Vagina (tissue), 2 donors: ENCODE data around the gene CASP5.

Experiments
- POLR2AphosphoS5 ChIP-seq, 2 donors: sonication (generic); formaldehyde crosslinking; IDR thresholded peaks; one replicate each; pipeline ENCODE4 v1.9.0; 2017; ENCODE audit warnings: antibody characterized with exemption in 2 of 2, mild to moderate bottlenecking in 2 of 2, low read depth in 1 of 2; ENCODE audit not compliant: insufficient read depth in 1 of 2
- TF ChIP-seq, protein P1 (sequence below), 3 experiments: fragments of 450-650 bp in 2 of 3; fragments of 200-600 bp in 1 of 3; sonication (generic) in 1 of 3; IDR thresholded peaks; one replicate each; pipeline ENCODE4 v1.5.1; 2017 to 2019; ENCODE audit warnings: antibody characterized with exemption in 3 of 3, mild to moderate bottlenecking in 2 of 3, moderate library complexity in 2 of 3

DNA sequence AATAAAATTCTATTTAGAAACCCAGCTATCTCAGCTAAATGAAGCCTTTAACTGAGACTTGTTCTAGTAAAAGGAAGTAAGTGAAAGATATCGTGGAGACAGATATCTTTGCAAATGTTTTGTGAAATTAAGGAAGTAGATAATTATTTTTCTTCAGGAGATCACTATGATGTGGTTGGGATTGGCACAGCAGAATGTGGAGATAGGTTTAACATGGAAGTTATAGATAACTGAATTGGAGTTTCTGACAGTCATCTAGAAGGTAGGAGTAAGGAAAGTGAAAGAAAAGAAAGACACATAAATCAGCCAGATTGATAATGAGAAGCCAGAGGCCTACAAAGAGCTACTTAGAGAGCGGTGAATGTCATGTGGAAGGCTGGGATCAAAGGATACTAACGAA, 4.7 kb upstream of the CASP5 start:
- TF ChIP-seq POLR2AphosphoS5 (IDR thresholded peaks at IDR 0.05; ENCODE audit: insufficient read depth in 1 of 2, low read depth in 1 of 2), result no peak
- TF ChIP-seq, protein P1, sequence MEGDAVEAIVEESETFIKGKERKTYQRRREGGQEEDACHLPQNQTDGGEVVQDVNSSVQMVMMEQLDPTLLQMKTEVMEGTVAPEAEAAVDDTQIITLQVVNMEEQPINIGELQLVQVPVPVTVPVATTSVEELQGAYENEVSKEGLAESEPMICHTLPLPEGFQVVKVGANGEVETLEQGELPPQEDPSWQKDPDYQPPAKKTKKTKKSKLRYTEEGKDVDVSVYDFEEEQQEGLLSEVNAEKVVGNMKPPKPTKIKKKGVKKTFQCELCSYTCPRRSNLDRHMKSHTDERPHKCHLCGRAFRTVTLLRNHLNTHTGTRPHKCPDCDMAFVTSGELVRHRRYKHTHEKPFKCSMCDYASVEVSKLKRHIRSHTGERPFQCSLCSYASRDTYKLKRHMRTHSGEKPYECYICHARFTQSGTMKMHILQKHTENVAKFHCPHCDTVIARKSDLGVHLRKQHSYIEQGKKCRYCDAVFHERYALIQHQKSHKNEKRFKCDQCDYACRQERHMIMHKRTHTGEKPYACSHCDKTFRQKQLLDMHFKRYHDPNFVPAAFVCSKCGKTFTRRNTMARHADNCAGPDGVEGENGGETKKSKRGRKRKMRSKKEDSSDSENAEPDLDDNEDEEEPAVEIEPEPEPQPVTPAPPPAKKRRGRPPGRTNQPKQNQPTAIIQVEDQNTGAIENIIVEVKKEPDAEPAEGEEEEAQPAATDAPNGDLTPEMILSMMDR (IDR thresholded peaks at IDR 0.05), result no peak
